GM21723 (cell line): Measurements from ENCODE around the gene LSM4.

Experiments
- ATAC-seq: cut with Tn5 transposase; IDR thresholded peaks from one replicate; pipeline ENCODE4 v1.9.1; 2021; ENCODE audit warnings: mild to moderate bottlenecking, moderate library complexity; ENCODE audit not compliant: unreplicated experiment

The LSM4 gene

DNA sequence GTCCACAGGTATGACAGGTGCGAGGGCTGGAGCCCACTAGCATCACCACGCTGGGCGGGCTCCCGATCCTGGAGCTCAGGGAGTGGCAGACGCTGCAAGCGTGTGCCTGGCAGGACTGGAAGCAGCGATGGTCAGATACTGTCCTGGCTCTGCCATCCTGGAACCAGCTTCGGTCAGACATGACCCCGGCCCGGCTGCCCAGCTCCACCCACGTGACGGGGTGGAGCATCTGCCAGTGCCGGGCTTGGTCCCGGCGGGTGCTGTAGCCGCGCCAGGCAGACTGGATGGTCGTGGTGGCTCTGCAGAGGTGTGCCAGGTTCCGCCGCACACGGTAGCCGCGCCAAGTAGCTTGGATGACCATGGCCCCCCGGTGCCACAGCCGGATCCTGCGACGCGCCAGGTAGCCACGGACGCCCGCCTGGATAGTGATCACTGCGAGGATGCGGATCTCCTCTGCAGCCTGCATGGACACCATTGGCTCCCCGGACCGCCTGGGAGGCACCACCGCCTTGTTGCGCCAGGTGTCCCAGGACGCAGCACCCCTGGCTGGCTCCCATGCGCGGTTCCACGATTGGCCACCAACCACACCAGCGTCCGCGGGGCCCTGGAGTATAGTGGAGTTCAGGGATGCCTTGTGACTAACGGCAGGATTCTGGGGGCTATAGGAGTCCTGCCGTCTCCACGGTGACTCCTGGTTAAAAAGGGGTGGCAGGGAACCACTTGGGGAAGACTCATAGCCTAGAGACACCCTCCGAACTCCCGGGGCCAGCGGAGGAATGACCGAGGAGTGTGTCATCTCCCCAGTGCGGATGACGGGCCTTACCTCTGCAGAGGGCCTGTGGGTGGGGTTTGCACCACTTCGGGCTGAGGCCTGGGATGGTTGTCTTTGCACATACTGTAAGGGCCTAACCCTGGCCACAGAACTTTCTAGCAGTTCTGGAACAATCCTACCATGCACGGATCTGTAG, 65.1 kb downstream of the LSM4 start:
- ATAC-seq: no peak
